CD14-positive monocyte (primary cell): ENCODE data around the gene GOLGA5. TPM values are rescaled to one million over a fixed set of nuclear protein-coding genes. Genes with fewer than 3 reads are reported as not detected.
"Not testable (repeated sequence)": the region's sequence is repeated elsewhere in the genome, so short reads cannot be mapped to it uniquely, and the experiment has no call there.

ENCODE experiments used
- DNase-seq, 3 donors: peaks; one replicate each; pipeline ENCODE4 v3.0.0-alpha.2; 2011 to 2022
- H2AFZ ChIP-seq: 2 replicates; pipeline ENCODE4 v1.6.0; 2012; ENCODE audit warnings: mild to moderate bottlenecking, low read depth, low read length, inconsistent platforms; ENCODE audit not compliant: insufficient read depth, poor library complexity, severe bottlenecking
- H3K27ac ChIP-seq, 2 donors: 1 replicate in 1 of 2; 2 replicates in 1 of 2; pipeline ENCODE4 v1.5.1; 2012 to 2013; ENCODE audit warnings: low read length in 2 of 2, control low read depth in 1 of 2, inconsistent platforms in 1 of 2, low read depth in 1 of 2, mild to moderate bottlenecking in 1 of 2
- H3K27me3 ChIP-seq, 2 donors: one replicate each; pipeline versions ENCODE4 v1.6.0 to v1.6.1; 2011 to 2013; ENCODE audit warnings: low read length in 2 of 2; ENCODE audit not compliant: control insufficient read depth in 2 of 2, insufficient read depth in 2 of 2
- H3K36me3 ChIP-seq, 2 donors: replicated peaks in 1 of 2; 1 replicate in 1 of 2; 2 replicates in 1 of 2; pipeline versions ENCODE4 v1.5.1 to v1.6.1; 2012 to 2013; ENCODE audit warnings: low read length in 2 of 2, control low read depth in 1 of 2, inconsistent platforms in 1 of 2, mild to moderate bottlenecking in 1 of 2; ENCODE audit not compliant: insufficient read depth in 2 of 2, control insufficient read depth in 1 of 2
- H3K4me1 ChIP-seq, 2 donors: 1 replicate in 1 of 2; 2 replicates in 1 of 2; pipeline versions ENCODE4 v1.5.1 to v1.6.1; 2012 to 2013; ENCODE audit warnings: low read length in 2 of 2, control low read depth in 1 of 2, inconsistent platforms in 1 of 2, mild to moderate bottlenecking in 1 of 2, moderate library complexity in 1 of 2; ENCODE audit not compliant: insufficient read depth in 2 of 2, control insufficient read depth in 1 of 2
- H3K4me2 ChIP-seq: replicated peaks from 2 replicates; pipeline ENCODE3; 2012; ENCODE audit warnings: low read length, moderate library complexity, mild to moderate bottlenecking; ENCODE audit not compliant: poor library complexity, severe bottlenecking; ENCODE audit errors: extremely low read depth
- H3K4me3 ChIP-seq, 3 experiments: fragments of 200-600 bp in 1 of 3; sonication (generic) in 1 of 3; replicated peaks in 1 of 3; 1 replicate in 2 of 3; 2 replicates in 1 of 3; pipeline ENCODE4 v1.5.1; 2011 to 2013; ENCODE audit warnings: low read length in 3 of 3, mild to moderate bottlenecking in 3 of 3, control low read depth in 2 of 3, low read depth in 2 of 3, inconsistent platforms in 1 of 3, moderate library complexity in 1 of 3
- H3K79me2 ChIP-seq: 2 replicates; pipeline ENCODE4 v1.6.0; 2012; ENCODE audit warnings: mild to moderate bottlenecking, control low read depth, inconsistent platforms, low read length, moderate library complexity; ENCODE audit not compliant: insufficient read depth
- H3K9ac ChIP-seq: 2 replicates; pipeline ENCODE4 v1.6.0; 2017; ENCODE audit warnings: low read length, mild to moderate bottlenecking; ENCODE audit not compliant: insufficient read depth, poor library complexity, severe bottlenecking
- H3K9me3 ChIP-seq, 2 donors: replicated peaks in 1 of 2; 1 replicate in 1 of 2; 2 replicates in 1 of 2; pipeline versions ENCODE4 v1.5.1 to v1.6.1; 2012 to 2013; ENCODE audit warnings: low read length in 2 of 2, control low read depth in 1 of 2; ENCODE audit not compliant: control insufficient read depth in 1 of 2, insufficient read depth in 1 of 2
- H4K20me1 ChIP-seq: 2 replicates; pipeline ENCODE4 v1.6.0; 2012; ENCODE audit warnings: mild to moderate bottlenecking, low read length, control low read depth, moderate library complexity; ENCODE audit not compliant: insufficient read depth
- H3K27ac Mint-ChIP-seq, 7 donors: one replicate each; pipeline ENCODE4 v1.8.0; 2020; ENCODE audit warnings: mild to moderate bottlenecking in 7 of 7, mixed read lengths in 7 of 7, moderate library complexity in 6 of 7, inconsistent platforms in 2 of 7
- H3K27me3 Mint-ChIP-seq, 3 donors: one replicate each; pipeline ENCODE4 v1.8.0; 2021 to 2022; ENCODE audit warnings: low read depth in 3 of 3, mild to moderate bottlenecking in 3 of 3, mixed read lengths in 3 of 3, moderate library complexity in 3 of 3, inconsistent platforms in 1 of 3
- H3K36me3 Mint-ChIP-seq, 2 donors: one replicate each; pipeline ENCODE4 v1.8.0; 2020; ENCODE audit warnings: mixed read lengths in 2 of 2, inconsistent platforms in 1 of 2, mild to moderate bottlenecking in 1 of 2
- H3K4me1 Mint-ChIP-seq: one replicate; pipeline ENCODE4 v1.8.0; 2020; ENCODE audit warnings: mild to moderate bottlenecking, mixed read lengths
- H3K4me3 Mint-ChIP-seq, 2 donors: one replicate each; pipeline ENCODE4 v1.8.0; 2020; ENCODE audit warnings: mild to moderate bottlenecking in 2 of 2, mixed read lengths in 2 of 2, moderate library complexity in 1 of 2
- H3K9me3 Mint-ChIP-seq, 7 donors: one replicate each; pipeline ENCODE4 v1.8.0; 2020 to 2022; ENCODE audit warnings: mixed read lengths in 7 of 7, mild to moderate bottlenecking in 6 of 7, moderate library complexity in 6 of 7, inconsistent platforms in 2 of 7
- WGBS: methylation state at CpG from one replicate; pipeline ENCODE4 v1.1.5; 2013; ENCODE audit warnings: missing lambda C conversion rate; ENCODE audit not compliant: insufficient coverage; 5-methylcytosine and 5-hydroxymethylcytosine counted together
- intact Hi-C, 2 donors: fragments of 100-400 bp; cut with micrococcal nuclease; formaldehyde crosslinking; loops; one replicate each; pipeline versions ENCODE4 v1.15.0 to v1.15.1; 2023
- polyA plus RNA-seq, 3 donors: library from polyadenylated mRNA; depleted of rRNA in 1 of 3; unstranded in 2 of 3; stranded (reverse) in 1 of 3; fragments of 300-500 nt in 2 of 3; fragments of >200 nt in 1 of 3; fragmentation: Illumina TruSeq in 2 of 3; gene quantifications; 1 replicate in 2 of 3; 2 replicates in 1 of 3; pipeline ENCODE4 v1.2.3, GENCODE V29; 2012 to 2021
- TF ChIP-seq, protein P1 (sequence below): fragments of 200-600 bp; IDR thresholded peaks from one replicate; pipeline ENCODE4 v1.8.0; 2022; ENCODE audit warnings: antibody characterized with exemption, mild to moderate bottlenecking

GOLGA5 gene
- polyA plus RNA-seq, 3 donors: 12.4 to 19.0 (median 16.3) TPM

DNA sequence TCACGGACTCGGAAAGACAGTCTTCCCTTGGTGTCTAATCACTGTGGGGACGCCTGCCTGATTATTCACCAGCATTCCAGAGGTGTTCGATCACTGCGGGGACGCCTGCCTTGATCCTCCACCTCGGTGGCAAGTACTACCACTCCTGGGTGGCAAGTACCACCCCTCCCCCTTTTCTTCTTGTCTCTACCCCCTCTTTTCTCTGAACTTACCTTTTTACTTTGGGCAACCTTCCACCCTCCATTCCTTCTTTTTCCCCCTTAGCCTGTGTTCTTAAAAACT, 33.6 kb upstream of the GOLGA5 start:
- Histone ChIP-seq H3K27ac (no peak overlapping the region), H2AFZ (no peak overlapping the region), H3K4me3 (no peak overlapping the region), H3K9me3 (peaks cover 0 to 8% of the 10 kb centered on the region in 2 donors), H3K4me1 (peaks cover 12 to 13% of the 10 kb centered on the region in 2 donors), H3K27me3 (no peaks in the 10 kb centered on the region), H4K20me1 (no peaks in the 10 kb centered on the region), H3K36me3 (no peaks in the 10 kb centered on the region), H3K9ac (no peak overlapping the region), H3K79me2 (no peaks in the 10 kb centered on the region), H3K4me2 (no peak overlapping the region)
- WGBS: 95% methylated on average over 7 of the region's 7 CpGs
- no peak overlapping the region for H3K4me3 Mint-ChIP-seq
- TF ChIP-seq, protein P1, sequence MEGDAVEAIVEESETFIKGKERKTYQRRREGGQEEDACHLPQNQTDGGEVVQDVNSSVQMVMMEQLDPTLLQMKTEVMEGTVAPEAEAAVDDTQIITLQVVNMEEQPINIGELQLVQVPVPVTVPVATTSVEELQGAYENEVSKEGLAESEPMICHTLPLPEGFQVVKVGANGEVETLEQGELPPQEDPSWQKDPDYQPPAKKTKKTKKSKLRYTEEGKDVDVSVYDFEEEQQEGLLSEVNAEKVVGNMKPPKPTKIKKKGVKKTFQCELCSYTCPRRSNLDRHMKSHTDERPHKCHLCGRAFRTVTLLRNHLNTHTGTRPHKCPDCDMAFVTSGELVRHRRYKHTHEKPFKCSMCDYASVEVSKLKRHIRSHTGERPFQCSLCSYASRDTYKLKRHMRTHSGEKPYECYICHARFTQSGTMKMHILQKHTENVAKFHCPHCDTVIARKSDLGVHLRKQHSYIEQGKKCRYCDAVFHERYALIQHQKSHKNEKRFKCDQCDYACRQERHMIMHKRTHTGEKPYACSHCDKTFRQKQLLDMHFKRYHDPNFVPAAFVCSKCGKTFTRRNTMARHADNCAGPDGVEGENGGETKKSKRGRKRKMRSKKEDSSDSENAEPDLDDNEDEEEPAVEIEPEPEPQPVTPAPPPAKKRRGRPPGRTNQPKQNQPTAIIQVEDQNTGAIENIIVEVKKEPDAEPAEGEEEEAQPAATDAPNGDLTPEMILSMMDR: no peak
- DNase-seq: no peak
- peak overlapping the region in 1 of 7 donors; percentile 1 for H3K27ac Mint-ChIP-seq
- H3K36me3 Mint-ChIP-seq: peaks cover 0 to 3% of the 10 kb centered on the region in 2 donors
- intact Hi-C loops: no loop called here
- peaks cover 4 to 22% (median 15%) of the 10 kb centered on the region in 7 donors for H3K9me3 Mint-ChIP-seq
- H3K4me1 Mint-ChIP-seq: peaks cover 9% of the 10 kb centered on the region
- peaks cover 0 to 8% (median 3%) of the 10 kb centered on the region in 3 donors for H3K27me3 Mint-ChIP-seq

DNA sequence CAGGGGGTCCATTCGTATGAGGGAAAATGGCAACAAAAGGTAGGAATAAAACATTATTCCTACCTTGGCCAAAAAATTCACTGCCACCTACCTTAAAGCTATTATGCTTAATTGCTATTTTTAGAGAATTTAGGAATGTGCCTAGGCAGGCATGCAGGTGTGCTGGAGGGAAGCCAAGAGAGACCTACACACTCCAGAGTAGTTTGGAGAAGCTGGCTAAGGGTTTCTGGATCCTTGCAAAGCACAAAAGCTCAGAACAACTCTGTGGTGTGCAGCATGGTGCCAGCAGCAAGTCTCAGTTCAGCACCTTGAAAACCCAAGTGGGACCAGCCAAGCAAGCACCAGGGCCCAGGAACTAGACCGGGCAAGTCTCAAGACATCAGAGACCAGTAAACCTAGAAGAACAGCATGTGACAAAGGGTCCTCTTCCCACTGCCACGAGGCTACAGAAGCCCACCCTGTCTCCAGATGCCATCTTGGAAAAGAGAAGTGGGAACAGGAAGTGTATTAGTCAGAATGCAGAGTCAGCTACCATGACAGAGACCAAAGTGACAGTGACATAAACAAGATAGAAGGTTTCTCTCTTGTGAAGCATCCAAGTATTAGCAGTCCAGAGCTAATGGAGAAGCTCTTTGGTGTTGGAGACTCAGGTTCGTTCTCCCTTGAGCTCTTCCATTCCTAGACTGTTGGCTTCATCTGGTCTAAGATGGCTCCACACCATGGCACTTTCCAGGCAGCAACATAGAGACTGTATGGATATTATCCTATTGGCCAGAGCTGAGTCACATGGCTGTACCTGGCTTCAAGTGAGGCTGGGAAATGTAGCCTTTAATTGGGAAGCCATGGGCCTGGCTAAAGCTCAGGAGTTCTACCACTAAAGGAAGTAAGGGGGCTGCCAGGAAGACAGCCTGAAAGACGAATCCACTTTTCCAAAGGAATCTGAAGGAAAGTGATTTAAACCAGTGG, 30.2 kb upstream of the GOLGA5 start:
- H3K27ac Mint-ChIP-seq: peak overlapping the region in 6 of 7 donors; percentile 42 to 80 (median 64)
- intact Hi-C loops: not testable (repeated sequence)

DNA sequence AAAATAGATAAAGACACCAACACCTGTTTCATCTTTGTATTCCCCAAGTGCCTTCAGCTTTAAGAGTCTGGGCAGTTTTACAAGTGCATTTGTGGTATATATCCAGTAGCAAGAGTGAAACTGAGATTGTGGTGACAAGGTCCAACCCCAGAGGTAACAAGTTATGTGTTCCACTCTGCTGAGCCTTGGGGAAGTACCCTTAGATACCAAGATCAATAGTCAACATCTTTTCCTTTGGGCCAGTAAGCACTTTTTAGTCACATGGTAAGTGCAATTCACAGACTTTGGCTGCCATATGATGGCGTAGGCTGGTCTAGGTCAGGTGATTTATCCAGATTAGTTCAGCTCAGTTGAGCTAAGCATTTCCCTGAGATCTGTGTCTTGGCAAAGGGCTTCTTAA, 25.9 kb upstream of the GOLGA5 start:
- H3K27ac Mint-ChIP-seq, H3K79me2 ChIP-seq, H3K4me2 ChIP-seq, H3K27me3 ChIP-seq, H3K9me3 Mint-ChIP-seq, H3K9me3 ChIP-seq, H3K27ac ChIP-seq, H2AFZ ChIP-seq, H4K20me1 ChIP-seq, intact Hi-C loops, H3K4me3 Mint-ChIP-seq, H3K9ac ChIP-seq, H3K36me3 Mint-ChIP-seq, H3K36me3 ChIP-seq, H3K4me3 ChIP-seq: not testable (repeated sequence)
- Mint-ChIP-seq H3K27me3 (peaks cover 0 to 17% (median 6%) of the 10 kb centered on the region in 3 donors), H3K4me1 (peaks cover 23% of the 10 kb centered on the region)
- peak in 2 of 3 donors; percentile 37 to 55 for DNase-seq
- WGBS: no CpG with 5 or more reads among the region's 1 CpG
- H3K4me1 ChIP-seq: peaks cover 22 to 23% of the 10 kb centered on the region in 2 donors

More for the DNA sequence above, 30.2 kb upstream of the GOLGA5 start:
- H3K36me3 Mint-ChIP-seq, H3K79me2 ChIP-seq, H3K4me3 Mint-ChIP-seq, H4K20me1 ChIP-seq, H3K9ac ChIP-seq, H2AFZ ChIP-seq, H3K9me3 ChIP-seq, H3K27me3 ChIP-seq, H3K36me3 ChIP-seq, H3K4me2 ChIP-seq, H3K4me3 ChIP-seq: not testable (repeated sequence)
- peaks cover 0 to 11% (median 2%) of the 10 kb centered on the region in 7 donors for H3K9me3 Mint-ChIP-seq
- peaks cover 22 to 23% of the 10 kb centered on the region in 2 donors for H3K4me1 ChIP-seq
- peaks cover 19% of the 10 kb centered on the region for H3K4me1 Mint-ChIP-seq
- no CpG with 5 or more reads among the region's 5 CpGs for WGBS
- H3K27ac ChIP-seq: peak overlapping the region in 1 of 2 donors; percentile 45
- peak in 2 of 3 donors; percentile 48 to 59 for DNase-seq
- H3K27me3 Mint-ChIP-seq: peaks cover 0 to 10% (median 5%) of the 10 kb centered on the region in 3 donors
